ENCODE measurements around the gene TMEM254.
"Not testable (repeated sequence)": the region's sequence is repeated elsewhere in the genome, so short reads cannot be mapped to it uniquely, and the experiment has no call there.

Gene TMEM254

DNA sequence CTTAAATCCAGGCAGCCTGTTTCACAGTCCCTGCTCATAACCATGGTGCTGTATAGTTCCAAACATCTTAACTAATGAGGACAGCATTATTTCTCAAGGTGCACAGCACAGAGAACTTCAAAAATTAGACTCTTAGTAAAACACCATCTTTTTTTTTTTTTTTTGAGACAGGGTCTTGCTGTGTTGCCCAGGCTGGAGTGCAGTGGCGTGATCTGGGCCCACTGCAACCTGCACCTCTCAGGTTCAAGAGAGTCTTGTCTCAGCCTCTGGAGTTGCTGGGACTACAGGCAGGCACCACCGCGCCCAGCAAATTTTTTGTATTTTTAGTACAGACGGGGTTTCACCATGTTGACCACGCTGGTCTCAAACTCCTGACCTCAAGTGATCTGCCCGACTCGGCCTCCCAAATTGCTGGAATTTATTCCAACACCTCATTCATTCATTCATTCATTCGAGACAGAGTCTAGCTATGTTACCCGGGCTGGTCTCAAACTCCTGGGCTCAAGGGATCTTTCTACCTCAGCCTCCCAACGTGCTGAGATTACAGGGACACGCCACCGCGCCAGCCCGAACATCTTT, 507 bp upstream of the TMEM254 start:
- no peak for DNase-seq (ENCODE audit: low read depth)

GRCh38 chr10:80079312-80079719, 851 bp downstream of the TMEM254 start:
- no peak for DNase-seq (ENCODE audit: low read depth)

- no peak for DNase-seq (ENCODE audit: low read depth)
These were observed 2.6 kb downstream of the TMEM254 start for GRCh38 chr10:80081026-80081425.

DNA sequence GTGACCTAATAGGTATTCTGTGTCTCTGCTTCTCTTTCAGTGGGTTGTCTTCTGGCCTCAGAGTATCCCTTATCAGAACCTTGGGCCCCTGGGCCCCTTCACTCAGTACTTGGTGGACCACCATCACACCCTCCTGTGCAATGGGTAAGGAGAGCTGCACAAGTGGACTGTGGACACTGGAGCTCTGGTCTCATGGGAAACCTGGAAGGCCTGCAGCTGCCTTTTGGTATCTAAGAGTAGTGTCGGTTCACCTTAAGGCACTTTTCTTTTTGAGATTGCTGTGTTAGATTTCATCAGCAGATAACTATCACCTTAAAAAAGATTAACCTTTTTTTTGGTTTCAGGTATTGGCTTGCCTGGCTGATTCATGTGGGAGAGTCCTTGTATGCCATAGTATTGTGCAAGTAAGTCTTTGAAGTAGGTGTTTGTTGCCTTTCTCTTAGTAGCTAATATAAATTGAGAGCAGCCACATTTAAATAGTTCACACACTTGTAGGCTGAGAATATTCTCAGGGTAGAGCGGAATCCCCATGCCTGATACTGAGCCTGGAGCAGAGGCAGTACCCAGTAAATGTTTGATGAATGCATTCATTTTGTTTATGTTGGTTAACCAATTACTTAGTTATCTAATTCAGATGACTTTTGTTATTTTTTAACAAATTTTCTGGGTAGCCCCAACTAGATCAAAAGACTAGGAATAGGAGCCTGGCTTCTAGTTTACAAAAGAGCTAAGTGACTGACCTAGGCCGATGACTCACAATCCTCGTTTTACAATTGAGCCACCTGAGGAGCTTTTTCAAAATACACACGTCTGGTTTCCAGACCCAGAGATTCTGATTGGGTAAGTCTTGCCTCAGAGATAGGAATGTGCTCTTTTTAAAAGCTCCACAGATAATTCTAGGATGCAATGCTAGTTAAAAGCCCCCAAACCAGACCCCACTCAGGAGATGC, 3.6 kb downstream of the TMEM254 start:
- no peak for DNase-seq (ENCODE audit: low read depth)

DNA sequence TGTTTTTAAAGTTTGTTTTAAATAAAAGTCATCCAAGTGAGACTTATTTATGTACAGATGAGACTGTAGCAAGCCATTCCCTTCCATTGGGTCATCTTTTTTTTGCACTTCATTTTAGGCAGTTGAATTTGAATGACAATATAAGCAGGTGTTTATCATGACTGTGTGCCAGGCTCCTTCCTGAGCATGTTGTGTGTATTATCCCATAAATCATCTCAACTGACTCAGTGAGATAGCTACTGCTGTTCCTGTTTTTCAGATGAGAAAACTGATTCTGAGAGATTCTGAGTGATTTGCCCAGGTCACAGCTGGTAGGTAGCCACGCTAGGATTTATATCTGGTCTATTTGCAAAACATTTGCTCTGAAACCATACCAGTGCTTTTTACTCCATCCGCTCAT, 11.7 kb downstream of the TMEM254 start:
- DNase-seq (ENCODE audit: low read depth), result no peak

GRCh38 chr10:80094231-80094630, 15.8 kb downstream of the TMEM254 start:
- DNase-seq (ENCODE audit: low read depth), result no peak

DNA sequence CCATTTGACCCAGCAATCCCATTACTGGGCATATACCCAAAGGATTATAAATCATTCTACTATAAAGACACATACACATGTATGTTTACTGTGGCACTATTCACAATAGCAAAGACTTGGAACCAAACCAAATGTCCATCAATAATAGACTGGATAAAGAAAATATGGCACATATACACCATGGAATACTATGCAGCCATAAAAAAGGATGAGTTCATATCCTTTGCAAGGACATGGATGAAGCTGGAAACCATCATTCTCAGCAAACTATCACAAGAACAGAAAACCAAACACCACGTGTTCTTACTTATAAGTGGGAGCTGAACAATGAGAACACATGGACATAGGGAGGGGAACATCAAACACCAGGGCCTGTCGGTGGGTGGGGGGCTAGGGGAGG, 19.8 kb downstream of the TMEM254 start:
- DNase-seq (ENCODE audit: low read depth), result not testable (repeated sequence)

GRCh38 chr10:80099295-80099694, 20.8 kb downstream of the TMEM254 start:
- not testable (repeated sequence) for DNase-seq (ENCODE audit: low read depth)

DNA sequence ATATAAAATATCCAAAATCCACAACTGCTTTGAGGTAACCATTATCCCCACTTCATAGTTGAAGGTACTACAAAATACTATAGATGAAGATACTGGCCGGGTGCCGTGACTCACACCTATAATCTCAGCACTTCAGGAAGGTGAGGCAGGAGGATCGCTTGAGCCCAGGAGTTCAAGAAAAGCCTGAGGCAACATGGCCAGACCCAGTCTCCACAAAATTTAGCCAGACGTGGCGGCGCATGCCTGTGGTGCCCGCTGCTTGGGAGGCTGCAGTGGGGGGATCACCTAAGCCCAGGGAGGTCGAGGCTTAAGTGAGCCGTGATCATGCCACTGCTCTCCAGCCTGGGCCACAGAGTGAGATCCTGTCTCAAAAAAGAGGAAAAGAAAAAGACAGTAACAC, 21.7 kb downstream of the TMEM254 start:
- DNase-seq (ENCODE audit: low read depth), result no peak

DNA sequence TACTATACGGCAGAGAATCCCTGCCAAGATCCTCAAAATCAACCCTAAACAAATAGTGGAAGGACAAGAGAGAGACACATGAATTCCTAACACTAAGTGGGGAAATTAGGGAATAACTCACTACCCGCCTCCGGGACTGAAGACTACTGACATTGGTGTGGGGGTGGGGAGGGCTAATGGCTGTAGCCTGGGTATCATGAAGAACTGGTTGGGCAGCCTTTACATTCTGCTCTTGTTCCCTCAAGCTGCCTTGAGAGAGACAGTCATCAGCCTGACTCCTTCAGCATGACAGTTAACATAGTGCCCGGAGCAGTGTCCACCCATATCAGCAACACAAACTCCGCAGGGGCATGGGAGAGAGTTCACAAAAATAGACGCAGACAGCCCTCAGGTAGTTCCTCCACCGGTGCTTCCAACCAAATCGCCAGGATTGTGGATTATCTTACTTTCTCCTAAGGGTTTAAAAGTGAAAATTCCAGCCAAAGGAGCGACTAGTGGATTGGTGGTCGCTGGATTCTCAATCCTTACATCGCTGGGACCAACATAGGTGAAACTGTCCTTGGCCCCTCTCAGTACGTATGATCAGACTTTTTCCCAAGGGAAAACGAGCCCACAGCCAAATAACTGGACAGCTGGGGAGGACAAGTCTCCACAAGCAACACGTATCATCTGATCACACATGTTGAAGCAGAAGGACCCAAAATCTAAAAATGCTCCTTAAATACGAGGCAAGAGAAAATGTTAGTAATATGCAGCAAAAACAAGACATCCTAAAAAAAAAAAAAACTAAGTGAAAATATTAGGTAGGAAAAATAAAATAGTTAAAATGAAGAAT, 22.6 kb downstream of the TMEM254 start:
- no peak for DNase-seq (ENCODE audit: low read depth)

GRCh38 chr10:80104066-80104926, 25.8 kb downstream of the TMEM254 start:
- DNase-seq (ENCODE audit: low read depth), result no peak

DNA sequence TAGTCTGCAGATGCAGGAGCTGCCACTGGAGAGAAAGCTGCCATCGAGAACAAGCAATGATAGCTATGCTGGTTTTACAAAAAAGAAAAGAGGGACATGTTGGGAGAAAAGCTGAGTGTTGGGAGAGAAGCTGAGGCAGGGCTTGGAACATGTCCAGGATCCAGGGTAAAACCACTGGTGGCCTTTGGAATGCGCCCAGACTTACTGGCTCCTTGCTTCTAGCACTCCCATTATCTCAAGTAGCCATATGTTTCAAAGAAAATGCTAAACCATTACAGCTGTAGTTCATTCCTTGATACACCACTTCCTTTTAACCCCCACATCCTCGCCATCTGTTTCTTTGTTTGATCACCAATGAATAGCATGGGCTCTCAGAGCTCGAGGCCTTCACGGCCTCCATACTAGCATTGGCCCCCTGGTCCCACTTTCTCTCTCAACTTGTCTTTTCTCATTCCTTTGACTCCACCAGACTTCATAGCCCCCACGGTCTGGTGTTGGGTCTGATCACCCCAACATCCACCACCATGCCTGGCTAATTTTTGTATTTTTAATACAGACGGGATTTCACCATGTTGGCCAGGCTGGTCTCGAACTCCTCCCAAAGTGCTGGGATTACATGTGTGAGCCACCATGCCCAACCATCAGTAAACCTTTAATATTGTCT, 30.2 kb downstream of the TMEM254 start:
- no peak for DNase-seq (ENCODE audit: low read depth)

GRCh38 chr10:80110986-80111385, 32.5 kb downstream of the TMEM254 start:
- no peak for DNase-seq (ENCODE audit: low read depth)

DNA sequence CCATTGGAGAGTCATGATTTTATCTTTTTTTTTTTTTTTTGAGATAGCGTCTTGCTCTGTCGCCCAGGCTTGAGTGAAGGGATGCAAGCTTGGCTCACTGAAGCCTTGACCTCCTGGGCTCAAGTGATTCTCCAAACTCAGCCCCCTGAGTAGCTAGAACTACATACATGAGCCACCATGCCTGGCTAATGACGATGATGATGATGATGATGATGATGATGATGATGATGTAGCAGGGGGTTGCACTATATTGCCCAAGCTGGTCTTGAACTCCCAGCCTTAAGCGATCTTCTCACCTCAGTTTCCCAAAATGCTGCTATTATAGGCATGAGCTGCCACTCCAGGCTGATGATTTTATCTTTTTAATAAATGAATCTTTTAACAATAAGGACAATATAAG, 40.2 kb downstream of the TMEM254 start:
- DNase-seq (ENCODE audit: low read depth), result no peak

DNA sequence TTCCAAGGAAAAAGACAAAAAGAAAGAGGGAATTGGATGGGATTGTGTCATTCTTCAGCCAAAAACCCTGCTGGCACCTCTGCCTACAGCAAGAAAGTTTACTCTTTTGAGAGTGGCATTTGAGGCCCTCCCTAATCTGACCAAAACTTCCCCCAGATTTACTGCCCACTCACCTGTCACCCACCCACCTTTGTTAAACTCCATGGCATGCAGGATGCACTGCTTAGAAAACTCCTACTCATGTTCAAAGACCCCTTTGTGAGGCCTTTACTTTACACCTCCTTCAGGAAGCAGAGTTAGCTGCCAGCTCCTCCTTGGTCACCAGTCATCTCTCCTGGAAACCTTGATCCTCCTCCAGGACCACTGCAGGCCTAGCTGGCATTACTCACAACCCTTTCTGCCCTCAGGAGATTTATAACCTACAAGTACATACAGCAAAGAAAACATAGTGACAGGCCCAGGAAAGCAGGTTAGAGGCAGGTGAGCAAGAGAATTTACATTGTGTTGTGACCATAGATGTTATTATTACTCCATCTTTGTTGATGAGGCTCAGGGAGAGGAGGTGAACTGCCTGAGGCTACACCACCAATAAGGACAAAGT, 43.7 kb downstream of the TMEM254 start:
- DNase-seq (ENCODE audit: low read depth), result no peak

DNA sequence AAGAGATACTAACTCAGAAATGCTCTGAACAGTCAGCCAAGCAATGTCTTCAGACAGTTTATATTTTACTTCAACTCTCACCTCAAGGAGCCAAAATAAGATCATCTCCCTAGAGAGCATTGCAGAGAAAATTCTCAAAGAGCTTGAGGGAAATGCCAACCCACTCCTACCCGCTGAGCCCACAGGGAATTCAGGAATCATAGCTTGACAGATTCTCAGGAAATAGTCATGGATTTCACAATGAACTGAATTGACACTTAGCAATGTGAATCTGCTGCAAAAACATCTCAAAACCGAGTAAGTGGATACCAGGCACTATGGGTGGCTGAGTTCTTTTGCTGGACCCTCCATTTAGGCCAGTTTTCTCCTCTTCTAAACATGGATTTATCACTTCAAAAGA, 44.3 kb downstream of the TMEM254 start:
- DNase-seq (ENCODE audit: low read depth), result no peak

- DNase-seq (ENCODE audit: low read depth), result no peak
These were observed 48.4 kb downstream of the TMEM254 start for GRCh38 chr10:80126876-80127275.

- peak; percentile 15 for DNase-seq (ENCODE audit: low read depth)
These were observed 53.0 kb downstream of the TMEM254 start for GRCh38 chr10:80131499-80131901.

GRCh38 chr10:80132299-80133139, 54.1 kb downstream of the TMEM254 start, which contains the start of gene PLAC9:
TSS of gene PLAC9 (plus strand) at chr10:80132730. CDS start at chr10:80132763, 33 bp downstream.
- no peak for DNase-seq (ENCODE audit: low read depth)

- DNase-seq (ENCODE audit: low read depth), result no peak
These were observed 54.7 kb downstream of the TMEM254 start for GRCh38 chr10:80133206-80133605.

Data from HS-27A (cell line).